Measurements from ENCODE around the gene FBXW2.

The FBXW2 gene

GRCh38 chr9:120740132-120740531, 53.1 kb downstream of the FBXW2 start:
- DNase-seq: no peak

- DNase-seq: no peak
These were observed 55.6 kb downstream of the FBXW2 start for GRCh38 chr9:120737416-120738165.

GRCh38 chr9:120736881-120737280, 56.3 kb downstream of the FBXW2 start:
- no peak for DNase-seq

- no peak for DNase-seq
These were observed 57.6 kb downstream of the FBXW2 start for GRCh38 chr9:120735415-120736126.

GRCh38 chr9:120734607-120735410, 58.4 kb downstream of the FBXW2 start:
- no peak for DNase-seq

GRCh38 chr9:120733190-120733589, 60.0 kb downstream of the FBXW2 start:
- DNase-seq: no peak

- DNase-seq: no peak
These were observed 62.3 kb downstream of the FBXW2 start for GRCh38 chr9:120730654-120731514.

GRCh38 chr9:120729791-120730241, 63.4 kb downstream of the FBXW2 start:
- DNase-seq: no peak

- no peak for DNase-seq
These were observed 66.7 kb downstream of the FBXW2 start for GRCh38 chr9:120726484-120726883.

GRCh38 chr9:120725907-120726306, 67.3 kb downstream of the FBXW2 start:
- DNase-seq: no peak

- no peak for DNase-seq
These were observed 68.3 kb downstream of the FBXW2 start for GRCh38 chr9:120724757-120725400.

GRCh38 chr9:120723565-120723964, 69.7 kb downstream of the FBXW2 start:
- DNase-seq: no peak

- no peak for DNase-seq
These were observed 72.8 kb downstream of the FBXW2 start for GRCh38 chr9:120720404-120720803.

GRCh38 chr9:120718316-120718715, 74.9 kb downstream of the FBXW2 start:
- DNase-seq: no peak

GRCh38 chr9:120717176-120717575, 76.0 kb downstream of the FBXW2 start:
- DNase-seq: no peak

GRCh38 chr9:120716483-120716882, 76.7 kb downstream of the FBXW2 start:
- no peak for DNase-seq

GRCh38 chr9:120715389-120715924, 77.8 kb downstream of the FBXW2 start:
- no peak for DNase-seq

GRCh38 chr9:120714846-120715388, 78.3 kb downstream of the FBXW2 start:
- no peak for DNase-seq

- peak; percentile 96 for DNase-seq
These were observed 78.9 kb downstream of the FBXW2 start, which contains the start of gene MEGF9 for GRCh38 chr9:120714088-120714845. TSS of gene MEGF9 (minus strand) at chr9:120714470. CDS start at chr9:120714358, 112 bp downstream.
